GM23248 (cell line): ENCODE measurements around the gene PPP2R1A. TPM values are rescaled to one million over a fixed set of nuclear protein-coding genes. Genes with fewer than 3 reads are reported as not detected.

Experiments
- DNase-seq: peaks from one replicate; pipeline ENCODE4 v3.0.0-alpha.2; 2015
- H2AFZ ChIP-seq: fragments of 200-600 bp; sonication (generic); 2 replicates; pipeline ENCODE4 v1.6.1; 2016; ENCODE audit warnings: antibody characterized with exemption
- H3F3A ChIP-seq: fragments of 200-600 bp; sonication (generic); 2 replicates; pipeline ENCODE4 v1.6.1; 2016; ENCODE audit warnings: mild to moderate bottlenecking, antibody characterized with exemption, mixed run types; ENCODE audit not compliant: insufficient read depth
- H3K27ac ChIP-seq: fragments of 200-600 bp; sonication (generic); 2 replicates; pipeline ENCODE4 v1.5.1; 2016; ENCODE audit warnings: mild to moderate bottlenecking
- H3K27me3 ChIP-seq: fragments of 200-600 bp; sonication (generic); replicated peaks from 2 replicates; pipeline ENCODE4 v1.6.1; 2016; ENCODE audit warnings: mild to moderate bottlenecking; ENCODE audit not compliant: insufficient read depth
- H3K36me3 ChIP-seq: fragments of 200-600 bp; sonication (generic); 2 replicates; pipeline ENCODE4 v1.6.1; 2016; ENCODE audit warnings: low read depth, mild to moderate bottlenecking
- H3K4me1 ChIP-seq: fragments of 200-600 bp; sonication (generic); 2 replicates; pipeline ENCODE4 v1.6.1; 2016; ENCODE audit warnings: mild to moderate bottlenecking; ENCODE audit not compliant: insufficient read depth
- H3K4me2 ChIP-seq: fragments of 200-600 bp; sonication (generic); one replicate; pipeline ENCODE4 v1.6.1; 2016; ENCODE audit warnings: mild to moderate bottlenecking; ENCODE audit not compliant: unreplicated experiment
- H3K4me3 ChIP-seq: fragments of 200-600 bp; sonication (generic); 2 replicates; pipeline ENCODE4 v1.5.1; 2016; ENCODE audit warnings: mild to moderate bottlenecking
- H3K79me2 ChIP-seq: fragments of 200-600 bp; sonication (generic); 2 replicates; pipeline ENCODE4 v1.6.1; 2016; ENCODE audit warnings: mild to moderate bottlenecking; ENCODE audit not compliant: insufficient read depth
- H3K9ac ChIP-seq: fragments of 200-600 bp; sonication (generic); 2 replicates; pipeline ENCODE4 v1.6.1; 2016; ENCODE audit warnings: mild to moderate bottlenecking
- H3K9me2 ChIP-seq: fragments of 200-600 bp; sonication (generic); 2 replicates; pipeline ENCODE4 v1.6.1; 2016; ENCODE audit warnings: mixed run types, mild to moderate bottlenecking, moderate library complexity; ENCODE audit not compliant: insufficient read depth
- H3K9me3 ChIP-seq: fragments of 200-600 bp; sonication (generic); one replicate; pipeline ENCODE4 v1.6.1; 2017; ENCODE audit warnings: low read depth
- H4K20me1 ChIP-seq: fragments of 200-600 bp; sonication (generic); 2 replicates; pipeline ENCODE4 v1.6.0; 2016; ENCODE audit not compliant: insufficient read depth
- EZH2 ChIP-seq: fragments of 200-600 bp; sonication (generic); IDR thresholded peaks from 2 replicates; pipeline ENCODE4 v1.6.1; 2018; ENCODE audit warnings: antibody characterized with exemption, mild to moderate bottlenecking; ENCODE audit not compliant: insufficient read depth, poor library complexity, severe bottlenecking
- EZH2phosphoT487 ChIP-seq: fragments of 200-600 bp; sonication (generic); IDR thresholded peaks from 2 replicates; pipeline ENCODE4 v1.6.1; 2018; ENCODE audit warnings: antibody characterized with exemption, moderate library complexity, mild to moderate bottlenecking, low read depth; ENCODE audit not compliant: insufficient read depth
- WGBS, 2 experiments: methylation state at CpG; one replicate each; pipeline ENCODE4 v1.1.6; 2015 to 2017; ENCODE audit warnings: low lambda C conversion rate in 2 of 2, low coverage in 1 of 2; ENCODE audit errors: missing lambda C conversion rate in 2 of 2; 5-methylcytosine and 5-hydroxymethylcytosine counted together
- in situ Hi-C: fragments of 300-500 bp; cut with MboI; formaldehyde crosslinking; loops from 2 replicates; pipeline ENCODE4 v1.15.0; 2020
- polyA plus RNA-seq: library from polyadenylated mRNA; unstranded; fragments of >200 nt; fragmentation: Nextera tagmentation; extraction: Ambion mirVana; gene quantifications from 2 replicates; pipeline ENCODE4 v1.2.1, GENCODE V29; 2016
- total RNA-seq: library from RNA; depleted of rRNA; stranded (reverse); fragments of >200 nt; shearing (Covaris generic); gene quantifications from 2 replicates; pipeline ENCODE4 v1.2.3, GENCODE V29; 2014

PPP2R1A gene
- total and polyA plus RNA-seq, 2 experiments from 2014 or later: 248 to 277 TPM

- no peaks in the 10 kb centered on the region for H4K20me1 ChIP-seq
- peaks cover 5% of the 10 kb centered on the region; the same call in 1 of the 2 replicates for H3K36me3 ChIP-seq
- DNase-seq: no peak
- peaks cover 7% of the 10 kb centered on the region; the same call in 1 of the 2 replicates for H3K79me2 ChIP-seq
- no peaks in the 10 kb centered on the region for H3K9me2 ChIP-seq
- H3K4me1 ChIP-seq: peaks cover 6% of the 10 kb centered on the region; the same call in 1 of the 2 replicates
- H3K4me3 ChIP-seq: no peak overlapping the region
- H3K4me2 ChIP-seq: no peak overlapping the region
- H3K9me3 ChIP-seq: no peaks in the 10 kb centered on the region
- H3F3A ChIP-seq: no peaks in the 10 kb centered on the region; the same call in 1 of the 2 replicates
- in situ Hi-C loops: no loop called here
- no peak for TF ChIP-seq EZH2phosphoT487
- no peak for TF ChIP-seq EZH2
- no peak overlapping the region for H3K9ac ChIP-seq
- no peak overlapping the region for H3K27ac ChIP-seq
- H3K27me3 ChIP-seq: no peaks in the 10 kb centered on the region
- H2AFZ ChIP-seq: peak overlapping the region; percentile 99
- WGBS, 2 experiments: 90 to 100% methylated on average over 1 of the region's 1 CpG
Observed at GRCh38 chr19:52172347-52172746, 17.5 kb upstream of the PPP2R1A start.

GRCh38 chr19:52176574-52176973, 13.3 kb upstream of the PPP2R1A start:
- WGBS, 2 experiments: 69 to 72% methylated on average over 10 of the region's 10 CpGs
- no peaks in the 10 kb centered on the region for H3K9me2 ChIP-seq
- no peak overlapping the region for H3K4me2 ChIP-seq
- no peaks in the 10 kb centered on the region for H3K4me1 ChIP-seq
- H3K27me3 ChIP-seq: no peaks in the 10 kb centered on the region
- TF ChIP-seq EZH2: no peak
- no peak for TF ChIP-seq EZH2phosphoT487
- no peaks in the 10 kb centered on the region for H4K20me1 ChIP-seq
- no peak overlapping the region for H3K27ac ChIP-seq
- H3K9me3 ChIP-seq: no peaks in the 10 kb centered on the region
- no peaks in the 10 kb centered on the region for H3F3A ChIP-seq
- H2AFZ ChIP-seq: no peak overlapping the region
- in situ Hi-C loops: no loop called here
- no peaks in the 10 kb centered on the region for H3K79me2 ChIP-seq
- no peak for DNase-seq
- no peak overlapping the region for H3K4me3 ChIP-seq
- H3K9ac ChIP-seq: no peak overlapping the region
- no peaks in the 10 kb centered on the region for H3K36me3 ChIP-seq

- H3K4me3 ChIP-seq: no peak overlapping the region
- in situ Hi-C loops: no loop called here
Observed at GRCh38 chr19:52187407-52187806, 2.4 kb upstream of the PPP2R1A start.

GRCh38 chr19:52188822-52189734, 774 bp upstream of the PPP2R1A start:
- Histone ChIP-seq H3K27ac (peak overlapping the region; percentile 82), H3K4me3 (peak overlapping the region; percentile 76), H3K36me3 (peaks cover 7% of the 10 kb centered on the region; the same call in 1 of the 2 replicates), H3K79me2 (peaks cover 48% of the 10 kb centered on the region), H3K9me3 (no peaks in the 10 kb centered on the region), H3K4me2 (peak overlapping the region; percentile 90), H4K20me1 (peaks cover 8% of the 10 kb centered on the region; the same call in 1 of the 2 replicates), H3K27me3 (no peaks in the 10 kb centered on the region), H3K4me1 (peaks cover 24% of the 10 kb centered on the region), H2AFZ (peak overlapping the region; percentile 94), H3K9me2 (no peaks in the 10 kb centered on the region), H3K9ac (peak overlapping the region; percentile 83), H3F3A (peaks cover 11% of the 10 kb centered on the region)
- DNase-seq: peak; percentile 75
- WGBS, 2 experiments: 1% methylated on average over 31 to 32 of the region's 32 CpGs
- in situ Hi-C loops: no loop called here
- no peak for TF ChIP-seq EZH2phosphoT487

More at GRCh38 chr19:52187407-52187806, 2.4 kb upstream of the PPP2R1A start:
- Histone ChIP-seq H3K79me2 (peaks cover 32% of the 10 kb centered on the region), H4K20me1 (peaks cover 8% of the 10 kb centered on the region; the same call in 1 of the 2 replicates), H3K27ac (no peak overlapping the region), H2AFZ (no peak overlapping the region), H3F3A (peaks cover 11% of the 10 kb centered on the region), H3K4me1 (peaks cover 20% of the 10 kb centered on the region), H3K36me3 (no peaks in the 10 kb centered on the region), H3K9ac (no peak overlapping the region), H3K27me3 (no peaks in the 10 kb centered on the region), H3K4me2 (no peak overlapping the region), H3K9me3 (no peaks in the 10 kb centered on the region), H3K9me2 (no peaks in the 10 kb centered on the region)
- DNase-seq: no peak
- 95 to 100% methylated on average over 1 of the region's 1 CpG for WGBS, 2 experiments
- TF ChIP-seq EZH2phosphoT487 (no peak), EZH2 (no peak)
